HG02759 (cell line): ENCODE data around the gene MICALL2.

ENCODE experiments used
- ATAC-seq: cut with Tn5 transposase; IDR thresholded peaks from one replicate; pipeline ENCODE4 v1.9.1; 2021; ENCODE audit warnings: mild to moderate bottlenecking, moderate library complexity; ENCODE audit not compliant: unreplicated experiment

The MICALL2 gene

DNA sequence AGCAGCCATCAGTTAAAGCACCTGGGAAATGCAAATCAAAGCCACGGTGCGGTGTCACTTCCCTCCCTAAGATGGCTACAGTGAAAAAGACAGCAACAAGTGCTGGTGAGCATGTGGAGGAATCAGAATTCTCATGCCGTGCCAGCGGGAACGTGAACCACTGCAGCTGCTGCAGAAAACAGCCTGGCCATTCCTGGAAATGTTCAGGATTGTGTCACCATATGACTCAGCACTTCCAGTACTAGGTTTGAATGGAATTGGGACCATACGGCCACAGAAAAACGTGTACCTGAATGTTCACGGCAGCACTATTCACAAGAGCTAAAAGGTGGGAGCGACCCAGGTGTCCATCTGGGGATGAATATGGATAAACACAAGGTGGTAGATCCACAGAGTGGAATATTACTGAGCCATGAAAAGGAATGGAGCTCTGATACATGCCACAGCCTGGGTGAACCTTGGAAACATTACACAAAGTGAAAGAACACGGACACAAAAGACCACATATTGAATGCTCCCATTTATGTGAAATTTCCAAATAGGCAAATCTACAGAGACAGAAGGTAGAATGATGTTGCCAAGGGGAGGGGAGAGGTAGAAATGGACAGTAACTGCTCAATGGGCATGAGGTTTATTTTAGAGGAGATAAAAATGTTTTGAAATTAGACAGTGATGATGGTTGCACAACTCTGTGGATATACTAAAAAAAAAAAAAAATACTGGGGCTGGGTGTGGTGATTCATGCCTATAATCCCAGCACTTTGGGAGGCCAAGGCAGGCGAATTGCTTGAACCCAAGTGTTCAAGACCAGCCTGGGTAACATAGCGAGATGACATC is 61.6 kb downstream of the MICALL2 start:
- ATAC-seq: no peak

DNA sequence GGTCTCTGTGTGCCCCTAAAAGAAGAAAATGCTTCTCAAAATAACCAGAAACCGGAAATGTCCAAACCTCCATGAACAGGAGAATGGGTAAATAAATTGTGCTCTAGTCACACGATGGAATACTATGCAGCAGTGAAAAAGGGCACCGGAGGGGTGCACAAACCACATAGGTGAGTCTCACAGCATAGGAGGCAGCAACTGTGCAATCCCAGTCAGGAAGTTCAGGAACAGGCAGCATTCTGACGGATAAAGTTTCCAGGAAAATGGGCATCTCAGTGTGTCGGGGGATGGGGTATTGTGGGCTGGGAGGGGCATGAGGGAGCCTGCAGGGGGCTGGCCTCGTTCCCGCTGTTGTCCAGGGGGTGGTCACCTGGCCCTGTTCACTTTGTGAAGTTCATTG is 63.1 kb downstream of the MICALL2 start:
- ATAC-seq: no peak

DNA sequence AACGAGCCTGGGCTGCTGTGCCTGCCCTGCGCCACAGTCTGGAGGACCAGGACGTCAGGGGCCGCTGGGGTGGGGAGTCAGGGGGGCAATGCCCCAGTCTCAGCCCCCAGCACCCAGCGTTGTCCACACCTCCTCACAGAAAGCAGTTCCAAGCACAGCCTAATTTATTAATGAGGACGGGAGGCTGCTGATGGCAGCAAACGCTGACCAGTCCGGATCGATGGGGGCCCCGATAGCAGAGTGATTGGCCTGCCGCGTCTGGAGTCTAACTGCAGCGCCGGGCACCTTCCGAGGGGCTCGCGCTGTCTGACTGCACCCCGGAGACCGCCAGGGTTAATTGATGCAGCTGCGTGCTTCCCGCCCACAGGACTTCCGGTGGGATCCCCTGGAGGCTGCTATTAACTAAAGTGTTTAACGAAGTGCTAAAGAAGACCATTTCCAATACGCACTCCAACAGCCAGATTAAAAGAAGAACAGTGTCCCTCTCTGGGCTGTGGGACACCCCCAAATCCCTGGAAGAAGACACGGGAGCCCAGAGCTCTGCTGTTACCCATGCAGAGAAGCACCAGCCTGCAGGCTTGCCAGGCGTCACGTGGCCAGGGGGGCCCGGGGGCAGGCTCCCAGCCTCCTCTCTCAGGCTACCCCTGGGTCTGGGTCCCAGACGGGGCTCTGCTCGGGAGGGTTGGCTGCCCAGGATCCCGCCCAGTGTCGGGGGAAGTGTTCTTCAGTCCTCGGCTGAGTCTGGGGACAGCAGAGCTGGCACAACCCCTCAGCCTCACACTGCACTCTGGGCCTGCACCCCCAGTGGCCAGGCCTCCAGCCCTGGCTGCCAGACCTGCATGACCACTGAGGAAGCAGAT is 63.8 kb downstream of the MICALL2 start:
- ATAC-seq: no peak

DNA sequence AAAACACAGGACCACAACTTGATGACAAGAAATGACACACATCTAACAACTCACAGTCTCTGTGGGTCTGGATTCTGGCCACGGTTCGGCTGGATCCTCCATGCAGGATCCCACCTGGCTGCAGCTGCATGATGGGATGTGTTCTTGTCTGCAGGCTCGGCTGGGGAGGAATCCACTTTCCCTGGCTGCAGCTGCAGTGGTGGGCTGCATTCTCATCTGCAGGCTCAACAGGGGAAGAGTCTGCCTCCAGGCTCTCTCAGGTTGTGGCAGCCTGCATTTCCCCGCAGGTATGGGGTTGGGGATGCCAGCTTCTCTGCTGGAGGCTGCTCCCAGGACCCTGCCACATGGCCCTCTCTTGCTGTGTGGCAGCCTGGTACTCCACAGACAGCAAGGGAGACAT is 64.9 kb downstream of the MICALL2 start:
- ATAC-seq: no peak

DNA sequence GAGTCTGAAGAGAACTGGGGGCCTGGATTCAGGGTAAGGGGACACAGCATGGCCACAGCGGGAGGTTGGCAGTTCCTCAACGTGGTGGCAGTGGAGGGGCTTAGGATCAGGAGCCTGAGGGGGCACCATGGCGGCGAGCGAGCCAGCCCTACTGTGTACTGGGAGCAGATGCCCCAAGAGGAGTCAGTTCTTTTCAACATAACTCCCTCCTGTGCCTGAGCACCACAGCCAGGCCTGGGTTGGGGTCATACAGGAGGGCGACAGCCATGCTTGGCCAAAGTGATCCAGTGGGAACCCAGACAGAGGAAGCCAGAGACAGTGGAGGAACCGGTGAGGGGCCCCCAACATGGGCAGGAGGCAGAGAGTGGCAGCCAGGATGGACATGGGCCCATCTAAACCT is 65.8 kb downstream of the MICALL2 start:
- ATAC-seq: no peak

DNA sequence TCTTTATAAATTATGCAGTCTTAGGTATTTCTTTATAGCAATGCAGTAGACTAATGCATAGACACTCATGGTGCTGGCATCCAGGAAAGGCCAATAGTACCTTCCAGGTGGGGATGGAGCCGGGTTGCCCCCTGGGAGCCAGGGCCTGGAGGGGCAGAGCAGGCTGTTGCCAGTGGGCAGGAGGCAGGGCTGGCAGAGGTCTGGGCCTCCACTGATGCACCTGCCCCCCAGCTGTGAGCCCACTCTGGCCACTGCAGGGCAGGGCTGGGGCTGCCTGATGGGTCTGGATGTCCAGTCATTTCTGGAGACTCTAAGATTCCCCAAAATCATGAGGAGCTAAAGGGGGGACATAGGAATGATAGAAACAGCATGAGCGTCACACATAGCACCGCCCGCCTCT is 66.7 kb downstream of the MICALL2 start:
- no peak for ATAC-seq

DNA sequence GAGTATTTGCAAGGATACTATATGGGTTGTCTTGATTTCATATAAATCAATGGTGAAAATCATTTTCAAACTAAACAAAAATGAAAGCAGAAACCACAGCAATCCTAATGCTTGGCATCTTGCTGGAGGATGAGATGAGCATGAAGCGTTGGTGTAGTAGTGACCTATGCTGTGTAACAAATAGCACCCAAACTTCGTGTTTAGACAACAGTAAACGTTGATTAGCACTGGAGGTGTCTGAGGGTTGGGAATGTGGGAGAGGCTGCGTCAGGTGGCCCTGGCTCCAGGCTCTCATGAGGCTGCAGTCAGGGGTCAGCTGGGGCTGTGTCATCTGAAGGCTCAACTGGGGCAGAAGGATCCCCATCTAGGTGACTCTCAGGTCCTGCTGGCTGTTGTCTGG is 67.8 kb downstream of the MICALL2 start:
- ATAC-seq: no peak

DNA sequence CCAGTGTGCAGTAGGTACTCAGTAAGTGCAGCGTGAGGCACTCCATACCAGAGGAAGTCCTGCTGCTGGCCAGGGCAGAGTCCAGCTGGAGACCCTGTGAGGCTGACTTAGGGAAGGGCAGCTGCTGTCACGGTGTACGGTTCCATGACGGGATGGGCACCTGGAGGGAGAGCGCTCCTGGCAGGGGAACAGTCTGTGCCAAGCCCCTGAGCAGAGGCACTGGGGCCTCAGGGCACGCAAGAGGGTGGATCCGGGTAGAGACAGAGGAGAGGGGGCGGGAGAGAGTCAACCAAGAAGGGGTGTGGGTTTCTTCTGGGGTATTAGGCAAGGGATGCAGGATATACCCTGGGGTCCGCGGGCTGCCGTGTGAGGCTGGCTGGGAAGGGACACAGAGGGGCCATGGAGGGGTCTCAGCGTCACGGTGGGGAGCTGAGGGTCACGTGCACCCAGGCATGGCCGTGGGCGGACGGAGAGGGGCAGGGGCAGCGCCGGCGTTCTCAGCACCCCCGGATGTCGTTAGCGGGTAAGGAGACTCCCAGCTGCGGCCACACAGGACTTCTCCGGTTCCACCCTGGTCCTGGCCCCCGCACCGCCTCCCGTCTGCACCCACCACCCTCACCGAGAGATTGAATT is 70.5 kb downstream of the MICALL2 start:
- no peak for ATAC-seq

DNA sequence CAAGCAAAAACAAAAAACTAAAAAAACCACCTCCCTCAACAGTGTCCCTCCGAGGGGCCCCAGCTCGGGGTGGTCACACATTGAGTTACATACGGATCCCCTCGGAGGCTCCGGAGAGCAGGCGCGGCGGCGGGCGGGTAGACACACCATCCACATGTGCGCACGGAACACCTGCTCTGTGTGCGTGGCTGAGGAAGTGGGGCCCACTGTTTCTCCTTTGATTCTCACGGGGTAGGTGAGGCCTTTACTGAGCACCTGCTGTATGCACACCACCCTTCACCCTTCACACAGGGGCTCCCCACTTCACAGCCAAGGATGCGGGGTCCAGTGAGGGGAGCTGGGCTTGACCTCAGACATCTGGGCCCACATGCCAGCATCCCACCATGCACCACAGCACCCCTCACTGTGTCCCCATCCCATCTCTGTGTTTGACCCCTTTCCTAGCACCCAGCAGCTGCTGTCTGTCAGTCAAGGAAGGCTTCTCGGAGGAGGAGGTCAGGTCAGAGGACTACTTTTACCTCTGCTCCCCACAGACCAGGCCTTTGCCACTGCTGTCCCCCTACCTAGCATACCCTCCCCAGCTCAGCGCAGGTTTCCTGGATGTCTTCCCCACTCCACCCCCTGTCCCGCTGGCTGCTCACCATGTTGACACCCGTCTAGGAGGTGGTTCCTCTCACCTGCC is 71.1 kb downstream of the MICALL2 start:
- no peak for ATAC-seq

DNA sequence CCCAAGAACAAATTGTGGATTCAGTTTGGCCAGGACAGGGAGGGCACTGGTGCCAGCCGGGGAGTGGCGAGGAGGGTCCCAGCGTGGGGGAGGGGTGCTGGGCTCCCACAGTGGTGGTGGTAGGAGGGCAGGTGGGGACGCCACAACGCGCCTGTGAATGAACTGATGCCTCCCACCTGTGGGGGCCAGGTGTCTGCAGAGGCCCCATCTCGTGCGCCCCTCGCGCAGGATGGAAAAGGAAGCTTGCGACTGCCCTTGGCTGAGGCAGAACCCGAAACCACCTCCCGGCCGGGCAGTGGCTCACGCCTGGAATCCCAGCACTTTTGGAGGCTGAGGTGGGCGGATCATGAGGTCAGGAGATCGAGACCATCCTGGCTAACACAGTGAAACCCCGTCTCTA is 72.0 kb downstream of the MICALL2 start:
- no peak for ATAC-seq

DNA sequence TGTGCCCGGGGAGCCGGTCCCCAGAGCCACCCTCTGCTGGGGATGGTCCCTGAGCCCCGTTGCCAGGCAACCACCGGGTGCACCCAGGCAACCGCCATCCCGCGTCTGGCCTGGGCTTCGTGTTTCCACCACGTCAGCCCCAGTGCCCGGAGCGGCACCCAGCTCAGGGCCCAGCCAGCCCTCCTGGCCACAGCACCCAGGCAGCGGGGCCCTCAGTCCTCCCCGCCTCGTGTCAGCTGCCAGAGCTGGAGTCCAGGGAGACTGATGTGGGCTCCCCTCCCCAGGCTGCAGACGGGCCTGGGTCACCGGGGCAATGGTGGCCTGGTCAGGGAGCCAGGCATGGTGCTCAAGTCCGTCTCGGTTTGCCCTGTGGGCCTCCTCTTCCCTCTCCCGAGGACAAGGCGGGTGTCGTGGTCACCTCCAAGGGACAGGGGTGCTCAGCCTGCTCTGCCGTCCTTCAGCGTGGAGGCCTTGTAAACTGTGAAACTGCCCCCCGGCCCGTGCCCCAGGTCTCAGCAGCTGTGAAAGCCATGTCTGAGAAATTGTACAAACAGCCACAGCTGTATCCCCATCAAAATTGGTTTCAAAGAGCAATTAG is 72.5 kb downstream of the MICALL2 start:
- ATAC-seq: no peak

DNA sequence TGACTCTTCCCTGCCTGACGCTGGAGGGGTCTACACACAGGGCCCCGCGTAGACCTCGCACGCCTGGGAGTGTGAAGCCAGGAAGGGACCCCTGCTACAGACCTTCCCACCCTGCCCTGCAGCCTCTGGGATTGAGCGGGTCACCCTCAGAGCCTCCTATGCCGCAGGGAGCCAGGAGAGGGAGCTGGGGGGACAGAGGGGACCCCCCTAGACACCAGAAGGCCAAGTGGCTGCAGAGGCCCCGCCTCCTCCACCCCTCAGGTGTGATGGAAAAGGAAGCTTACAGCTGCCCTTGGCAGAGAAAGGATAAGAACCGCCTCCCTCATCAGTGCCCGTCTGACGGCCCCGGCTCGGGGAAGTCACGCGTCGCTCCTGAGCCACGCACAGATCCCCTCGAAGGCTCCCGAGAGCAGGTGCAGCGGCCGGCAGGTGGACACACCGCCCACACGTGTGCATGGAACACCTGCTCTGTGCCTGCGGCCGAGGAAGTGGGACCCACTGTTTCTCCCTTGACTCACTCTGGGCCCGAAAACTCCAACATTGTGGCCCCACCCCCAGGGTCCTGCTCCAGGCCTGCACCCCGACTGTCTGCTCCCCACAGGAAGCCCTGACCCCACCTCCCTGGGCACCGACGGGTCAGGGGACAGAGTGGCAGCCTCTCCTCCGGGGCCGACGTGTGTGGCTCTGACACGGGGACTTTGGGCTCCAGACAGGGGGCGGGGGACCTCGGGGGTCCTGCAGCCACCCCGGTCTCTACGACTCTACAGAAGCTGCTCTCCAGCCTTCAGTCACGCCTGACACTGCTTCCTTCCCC is 73.3 kb downstream of the MICALL2 start:
- no peak for ATAC-seq

DNA sequence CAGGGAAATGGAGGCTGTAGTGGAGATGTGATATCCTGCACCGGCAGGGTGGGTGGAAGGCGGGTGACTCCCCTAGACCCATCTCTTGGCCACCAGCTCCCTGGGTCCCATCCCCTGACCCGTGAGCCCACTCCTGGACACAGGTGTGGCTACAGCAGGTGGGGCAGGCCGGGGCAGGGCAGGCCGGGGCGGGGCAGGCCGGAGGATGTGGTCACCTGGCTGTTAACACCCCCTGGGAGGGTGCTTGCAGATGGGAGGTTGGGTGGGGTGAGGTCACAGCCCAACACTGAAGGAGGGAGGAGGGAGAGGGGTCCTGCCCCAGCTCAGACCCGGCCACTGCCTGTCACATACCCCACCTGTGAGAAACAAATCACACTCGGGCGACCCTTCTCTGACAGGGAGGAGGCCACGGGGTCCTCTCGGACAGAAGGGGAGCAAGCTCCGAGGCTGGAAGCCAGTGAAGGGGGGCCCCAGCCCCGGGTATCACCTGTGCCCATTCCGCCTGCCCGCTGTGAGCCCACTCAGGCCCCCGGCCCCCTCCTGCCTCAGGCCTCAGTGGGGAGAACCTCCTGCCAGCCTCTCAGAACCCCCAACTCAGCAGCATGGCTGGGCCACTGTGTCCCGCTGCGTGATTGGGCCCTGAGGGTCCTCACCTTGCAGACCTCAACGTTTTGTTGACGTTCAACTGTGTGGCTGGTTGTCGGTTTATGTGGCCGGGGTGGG is 74.0 kb downstream of the MICALL2 start:
- no peak for ATAC-seq
